ENCODE measurements around the gene BPTF.
"Not testable (repeated sequence)": the region's sequence is repeated elsewhere in the genome, so short reads cannot be mapped to it uniquely, and the experiment has no call there.

Gene BPTF

GRCh38 chr17:67974598-67975066 lies 149.3 kb downstream of the BPTF start:
- no peak for DNase-seq

DNA sequence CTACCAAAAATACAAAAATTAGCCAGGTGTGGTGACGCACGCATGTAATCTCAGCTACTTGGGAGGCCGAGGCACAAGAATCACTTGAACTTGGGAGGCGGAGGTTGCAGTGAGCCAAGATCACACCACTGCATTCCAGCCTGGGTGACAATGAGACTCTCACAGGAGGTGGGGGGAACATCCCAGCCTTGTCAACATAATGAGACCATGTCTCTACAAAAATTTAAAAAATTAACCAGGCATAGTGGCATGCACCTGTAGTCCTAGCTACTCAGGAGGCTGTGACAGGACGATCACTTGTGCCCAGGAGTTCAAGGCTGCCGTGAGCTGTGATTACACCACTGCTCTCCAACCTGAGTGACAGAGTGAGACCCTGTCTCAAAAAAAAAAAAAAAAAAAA lies 151.0 kb downstream of the BPTF start:
- DNase-seq: not testable (repeated sequence)

- no peak for DNase-seq
Observed at GRCh38 chr17:67980456-67980855, 155.2 kb downstream of the BPTF start.

DNA sequence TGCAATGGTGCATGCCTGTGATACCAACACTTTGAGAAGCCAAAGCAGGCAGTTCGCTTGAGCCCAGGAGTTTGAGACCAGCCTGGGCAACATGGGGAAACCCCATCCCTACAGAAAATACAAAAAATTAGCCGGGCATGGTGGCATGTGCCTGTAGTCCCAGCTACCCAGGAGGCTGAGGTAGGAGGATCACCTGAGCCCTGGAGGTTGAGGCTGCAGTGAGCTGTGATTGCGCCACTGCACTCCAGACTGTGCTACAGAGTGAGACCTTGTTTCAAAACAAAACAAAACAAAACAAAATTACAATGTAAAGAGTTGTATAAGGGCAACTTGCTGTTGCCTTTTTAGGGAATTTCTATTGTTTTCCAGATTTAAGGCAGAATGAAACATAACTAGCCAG lies 155.6 kb downstream of the BPTF start:
- not testable (repeated sequence) for DNase-seq

DNA sequence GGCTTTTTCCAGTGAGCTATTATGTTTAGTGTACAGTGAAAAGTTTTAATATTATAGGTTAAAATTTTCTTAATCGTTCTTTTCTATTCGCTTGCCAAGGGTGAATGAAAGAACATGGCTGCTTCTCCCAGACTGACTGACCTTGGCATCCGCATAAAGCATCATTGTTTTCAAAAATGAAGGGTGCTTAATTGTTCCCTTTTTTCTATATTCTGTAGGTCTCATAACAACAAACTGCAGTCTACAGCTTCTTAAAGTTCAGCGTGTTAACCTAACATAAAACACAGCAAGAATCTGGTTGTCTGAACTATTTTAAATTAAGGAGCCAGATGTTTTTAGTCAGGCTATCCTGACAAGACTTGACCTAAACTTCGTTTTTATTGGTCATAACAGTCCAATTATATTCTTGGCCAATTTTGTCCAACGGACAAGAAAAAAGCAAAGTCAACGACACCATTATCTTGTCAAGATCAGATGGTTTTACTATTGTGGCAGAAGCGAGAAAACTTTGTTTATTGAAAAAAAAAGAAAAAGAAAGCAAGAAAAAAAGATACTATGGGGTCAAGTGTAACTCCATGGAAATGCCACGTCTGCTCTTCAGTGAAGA lies 156.8 kb downstream of the BPTF start:
- no peak for DNase-seq

- no peak for DNase-seq
Observed at GRCh38 chr17:67982686-67983382, 157.5 kb downstream of the BPTF start.

DNA sequence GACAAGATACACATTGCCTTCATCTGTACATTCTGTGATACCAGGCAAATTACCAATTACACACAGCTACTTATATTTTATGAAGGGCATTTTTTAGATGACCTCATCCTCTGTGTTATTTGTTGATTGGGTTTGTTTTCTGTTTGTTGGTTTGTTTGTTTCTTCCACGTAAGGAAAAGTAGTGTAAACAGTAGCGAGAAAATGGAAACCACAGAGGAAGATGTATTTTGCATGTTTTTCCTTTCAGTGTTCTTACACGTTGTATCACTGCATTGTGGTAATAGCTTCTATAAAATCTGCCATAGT lies 158.0 kb downstream of the BPTF start:
- DNase-seq: no peak

DNA sequence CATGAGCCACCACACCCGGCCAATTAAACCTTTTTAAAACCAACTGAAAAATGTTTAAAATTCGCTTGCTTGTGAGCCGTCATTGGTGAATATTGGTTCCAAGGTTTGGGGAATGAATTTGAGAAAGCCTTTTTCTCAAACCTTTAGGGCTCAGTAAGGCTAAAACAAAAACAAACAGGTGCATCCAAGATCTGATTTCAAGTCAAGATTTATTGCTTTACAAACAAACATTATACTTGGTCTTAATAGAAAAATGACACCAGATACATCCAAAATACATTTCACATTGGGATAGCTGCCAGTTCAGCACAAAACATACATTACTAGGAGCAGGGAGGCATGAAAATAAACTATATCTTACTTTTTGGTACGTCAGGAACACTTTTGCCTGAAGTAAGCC lies 165.6 kb downstream of the BPTF start:
- DNase-seq: no peak

DNA sequence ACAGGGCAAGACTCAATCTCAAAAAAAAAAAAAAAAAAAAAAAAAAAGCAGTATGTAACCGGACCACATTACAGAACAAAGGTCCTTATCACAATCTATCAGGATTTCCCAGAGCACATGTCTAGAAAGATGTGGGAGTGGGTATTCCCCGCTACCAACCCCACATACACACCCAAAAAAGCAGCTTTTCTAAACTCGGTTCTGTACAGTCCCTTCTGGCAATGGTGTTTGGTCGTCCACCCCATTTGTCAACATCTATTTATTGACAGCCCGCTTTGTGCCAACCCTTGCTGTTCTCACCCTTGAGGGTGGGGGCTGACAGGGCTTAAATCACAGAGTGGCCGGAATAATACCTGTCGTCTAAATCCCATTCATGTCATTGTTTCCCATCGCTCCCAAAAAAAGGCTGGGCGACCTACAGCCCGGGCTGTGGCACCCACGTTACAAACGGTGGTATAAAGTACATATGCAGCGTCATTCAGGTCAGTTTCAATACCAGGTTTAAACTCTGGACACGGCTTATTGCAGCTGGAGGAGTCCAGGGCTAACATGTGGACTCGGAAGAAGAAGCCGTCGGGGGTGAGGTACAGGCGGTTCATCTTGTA lies 167.3 kb downstream of the BPTF start:
- DNase-seq: peak; percentile 11

- peak; percentile 67 for DNase-seq
Observed at GRCh38 chr17:67993153-67993997, 168.1 kb downstream of the BPTF start.

DNA sequence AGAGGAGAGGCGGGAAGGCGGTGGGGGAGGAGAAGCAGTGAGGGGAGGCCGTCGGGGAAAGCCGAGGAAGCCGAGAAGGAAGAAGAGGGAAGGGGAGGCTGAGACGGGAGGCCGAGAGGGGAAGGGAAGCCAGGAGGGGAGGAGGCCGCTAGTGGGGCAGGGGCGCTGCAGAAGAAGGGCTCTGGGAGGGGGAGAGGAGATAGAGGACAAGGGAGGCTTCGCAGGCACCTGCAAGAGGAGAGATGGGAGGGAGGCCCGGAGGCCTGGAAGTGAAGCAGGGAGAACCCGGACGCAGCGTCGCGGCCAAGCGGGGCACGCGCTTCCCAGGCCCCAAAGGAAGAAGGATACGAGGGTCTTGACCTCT lies 168.7 kb downstream of the BPTF start:
- no peak for DNase-seq

- no peak for DNase-seq
Observed at GRCh38 chr17:67994817-67995569, 169.7 kb downstream of the BPTF start.

GRCh38 chr17:67995570-67996263 lies 170.4 kb downstream of the BPTF start:
- peak; percentile 10 for DNase-seq

DNA sequence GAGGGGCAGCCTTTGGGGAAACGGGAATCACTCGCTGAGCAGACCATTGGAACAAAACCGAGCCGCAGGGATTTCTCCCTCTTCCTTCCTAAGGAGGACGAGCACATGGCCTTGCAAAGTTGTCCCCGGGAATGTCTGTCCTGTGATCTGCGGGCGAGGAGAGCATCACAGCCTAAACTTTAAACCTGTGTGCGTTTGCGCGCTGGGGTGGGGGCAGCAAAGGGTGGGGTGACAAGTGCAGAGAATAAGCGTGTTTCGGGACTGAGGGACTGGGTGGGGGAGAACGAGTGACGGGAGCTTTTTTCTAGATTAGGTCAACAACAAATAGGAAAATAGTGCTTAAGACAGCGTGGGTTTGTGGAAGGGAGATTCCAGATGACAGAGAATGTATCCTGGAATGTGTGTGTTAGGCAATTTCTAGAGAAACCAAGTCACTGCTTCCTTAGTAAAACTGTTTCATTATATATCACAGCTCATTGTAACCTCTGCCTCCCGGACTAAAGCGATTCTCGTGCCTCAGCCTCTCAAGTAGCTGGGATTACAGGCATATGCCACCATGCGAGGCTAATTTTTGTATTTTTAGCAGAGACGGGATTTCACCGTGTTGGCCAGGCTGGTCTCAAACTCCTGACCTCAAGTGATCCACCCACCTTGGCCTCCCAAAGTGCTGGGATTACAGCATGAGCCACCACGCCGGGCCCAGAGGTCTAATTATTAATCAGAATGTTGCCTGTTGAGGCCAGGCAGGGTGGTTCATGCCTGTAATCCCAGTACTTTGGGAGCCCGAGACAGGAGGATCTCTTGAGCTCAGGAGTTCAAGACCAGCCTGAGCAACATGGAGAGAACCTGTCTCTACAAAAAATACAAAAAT lies 171.2 kb downstream of the BPTF start, which contains the start of gene C17orf58:
Gene C17orf58, minus strand, starts transcription at position 169 of the 871 bp plus-strand sequence. CDS start 271 bp downstream, outside the sequence.
- DNase-seq: peak; percentile 39

DNA sequence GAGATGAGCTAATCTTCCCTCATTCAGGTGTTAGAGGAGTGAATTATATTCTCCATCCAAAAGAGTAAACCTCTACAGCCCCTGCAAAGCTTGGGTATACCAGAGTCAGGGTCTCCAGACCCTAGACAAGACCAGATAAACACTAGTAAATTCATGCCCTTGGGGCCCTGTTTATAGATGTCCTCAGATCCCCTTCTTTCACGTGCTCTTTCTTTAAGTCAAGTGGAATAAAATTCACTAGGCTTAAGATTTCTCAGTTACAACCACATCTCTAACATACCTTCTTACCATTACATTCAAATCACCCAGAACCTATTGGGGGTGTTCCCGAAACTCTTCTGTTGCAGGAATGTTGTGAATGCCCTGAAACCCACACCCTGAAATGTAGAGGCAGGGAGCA lies 173.2 kb downstream of the BPTF start:
- no peak for DNase-seq

- DNase-seq: no peak
Observed at GRCh38 chr17:67999291-67999911, 174.1 kb downstream of the BPTF start.

DNA sequence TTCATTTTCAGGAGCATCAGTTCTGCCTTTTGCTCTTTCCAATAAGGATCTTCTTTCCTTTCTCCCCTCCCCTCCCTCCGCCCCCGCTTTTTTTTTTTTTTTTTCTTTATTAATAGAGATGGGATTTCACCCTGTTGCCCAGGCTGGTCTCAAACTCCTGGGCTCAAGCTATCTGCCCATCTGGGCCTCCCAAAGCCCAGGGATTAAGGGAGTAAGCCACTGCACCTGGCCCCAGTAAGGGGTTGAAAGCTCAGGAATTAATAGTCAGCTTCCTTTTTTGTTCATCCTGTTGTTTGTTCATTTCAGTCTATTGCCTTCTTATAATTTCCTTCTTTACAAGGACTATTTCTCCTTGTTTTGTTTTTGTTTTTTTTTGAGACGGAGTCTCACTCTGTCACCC lies 178.9 kb downstream of the BPTF start:
- DNase-seq: no peak

DNA sequence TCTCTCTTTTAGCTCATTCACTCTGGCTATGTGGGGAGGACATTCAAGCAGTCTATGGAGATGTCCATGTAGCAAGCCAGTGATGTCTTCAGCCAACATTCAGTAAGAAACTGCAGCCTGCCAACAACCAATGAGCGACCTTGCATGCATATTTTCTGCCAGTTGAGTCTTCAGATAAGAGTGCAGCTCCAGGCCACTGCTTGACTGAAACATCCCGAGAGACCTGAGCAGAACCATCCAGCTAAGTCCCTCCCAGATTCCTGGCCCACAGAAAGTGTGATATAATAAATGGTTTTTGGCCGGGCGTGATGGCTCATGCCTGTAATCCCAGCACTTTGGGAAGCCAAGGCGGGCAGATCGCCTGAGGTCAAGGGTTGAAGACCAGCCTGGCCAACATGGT lies 181.5 kb downstream of the BPTF start:
- no peak for DNase-seq

DNA sequence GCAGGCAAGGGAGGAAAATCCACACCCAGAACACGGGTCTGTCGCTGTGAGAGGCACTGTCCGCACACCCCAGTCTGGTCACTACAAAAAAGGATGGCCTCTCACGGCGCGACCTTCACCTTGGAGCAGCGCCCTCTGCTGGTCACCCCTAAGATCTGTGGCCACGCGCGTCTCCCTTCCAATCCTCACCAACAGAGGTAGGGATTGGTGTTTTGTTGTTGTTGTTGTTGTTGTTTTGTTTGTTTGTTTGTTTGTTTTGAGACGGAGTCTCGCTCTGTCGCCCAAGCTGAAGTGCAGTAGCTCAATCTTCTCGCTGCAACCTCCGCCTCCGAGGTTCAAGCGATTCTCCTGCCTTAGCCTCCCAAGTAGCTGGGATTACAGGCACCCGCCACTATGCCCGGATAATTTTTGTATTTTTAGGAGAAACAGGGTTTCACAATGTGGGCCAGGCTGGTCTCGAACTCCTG lies 185.9 kb downstream of the BPTF start:
- DNase-seq: peak; percentile 66

DNA sequence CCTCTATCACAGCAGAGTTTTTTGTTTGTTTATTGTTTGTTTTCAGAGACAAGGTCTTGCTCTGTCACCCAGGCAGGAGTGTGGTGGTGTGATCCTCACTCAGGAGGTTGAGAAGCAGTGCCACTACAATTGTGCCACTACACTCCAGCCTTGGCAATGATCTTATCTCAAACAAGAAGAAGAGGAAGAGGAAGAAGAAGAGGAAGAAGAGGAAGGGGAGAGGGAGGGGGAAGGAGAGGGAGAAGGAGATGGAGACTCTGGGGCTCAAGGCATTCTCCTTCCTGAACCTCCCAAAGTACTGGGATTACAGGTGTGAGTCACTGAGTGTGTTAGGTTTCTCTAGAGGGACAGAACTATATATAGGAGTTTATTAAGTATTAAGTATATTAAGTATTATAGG lies 188.1 kb downstream of the BPTF start:
- no peak for DNase-seq
